Liver (tissue), 3 donors: ENCODE results near the gene TEX14.

Experiments used
- CTCF ChIP-seq: fragments of 150-350 bp; IDR thresholded peaks from 2 replicates; pipeline ENCODE4 v1.5.1; 2017; ENCODE audit warnings: improper control_type of control experiment, low read depth, low read length; ENCODE audit not compliant: missing input control
- EGR1 ChIP-seq, 2 donors: IDR thresholded peaks; 2 replicates each; pipeline ENCODE4 v1.6.1; 2016 to 2018; ENCODE audit warnings: antibody characterized with exemption in 2 of 2, low read depth in 2 of 2
- FOXA1 ChIP-seq: IDR thresholded peaks from 2 replicates; pipeline ENCODE4 v1.6.1; 2016; ENCODE audit warnings: antibody characterized with exemption
- FOXA2 ChIP-seq: IDR thresholded peaks from 2 replicates; pipeline ENCODE4 v1.6.1; 2016; ENCODE audit warnings: antibody characterized with exemption
- GABPA ChIP-seq, 2 donors: IDR thresholded peaks in 1 of 2; conservative IDR thresholded peaks in 1 of 2; 2 replicates each; pipeline ENCODE4 v1.6.1; 2016; ENCODE audit warnings: antibody characterized with exemption in 2 of 2, mild to moderate bottlenecking in 1 of 2, moderate library complexity in 1 of 2
- HNF4G ChIP-seq: IDR thresholded peaks from 2 replicates; pipeline ENCODE4 v1.6.1; 2016; ENCODE audit warnings: antibody characterized with exemption
- JUND ChIP-seq, 2 donors: IDR thresholded peaks; 2 replicates each; pipeline ENCODE4 v1.6.1; 2016; ENCODE audit warnings: antibody characterized with exemption in 2 of 2
- MAX ChIP-seq: IDR thresholded peaks from 2 replicates; pipeline ENCODE4 v1.6.1; 2016; ENCODE audit warnings: antibody characterized with exemption
- RAD21 ChIP-seq, 2 donors: IDR thresholded peaks; 2 replicates each; pipeline ENCODE4 v1.6.1; 2016; ENCODE audit warnings: antibody characterized with exemption in 2 of 2, mild to moderate bottlenecking in 2 of 2
- SP1 ChIP-seq: IDR thresholded peaks from 2 replicates; pipeline ENCODE4 v1.6.1; 2018; ENCODE audit warnings: antibody characterized with exemption, mild to moderate bottlenecking
- ZBTB33 ChIP-seq: IDR thresholded peaks from 2 replicates; pipeline ENCODE4 v1.6.1; 2016; ENCODE audit warnings: antibody characterized with exemption
- TF ChIP-seq, protein P1 (sequence below): IDR thresholded peaks from 2 replicates; pipeline ENCODE4 v1.6.1; 2016; ENCODE audit warnings: antibody characterized with exemption
- TF ChIP-seq, protein P2 (sequence below): IDR thresholded peaks from 2 replicates; pipeline ENCODE4 v1.6.1; 2016; ENCODE audit warnings: antibody characterized with exemption, mild to moderate bottlenecking
- donor health status: healthy.
- donor health status: healthy.

GRCh38 chr17:58568044-58568799 lies 123.6 kb downstream of the TEX14 start:
- TF ChIP-seq CTCF (no peak), FOXA1 (no peak), MAX (no peak), JUND (IDR thresholded peaks at IDR 0.05) (no peak), ZBTB33 (no peak), RAD21 (IDR thresholded peaks at IDR 0.05) (no peak), EGR1 (IDR thresholded peaks at IDR 0.05; ENCODE audit: low read depth in 2 of 2) (no peak), SP1 (no peak), GABPA (IDR thresholded peaks at IDR 0.05 in 1 of 2, conservative IDR thresholded peaks at IDR 0.05 in 1 of 2) (no peak), HNF4G (no peak), FOXA2 (no peak)
- TF ChIP-seq, protein P1, sequence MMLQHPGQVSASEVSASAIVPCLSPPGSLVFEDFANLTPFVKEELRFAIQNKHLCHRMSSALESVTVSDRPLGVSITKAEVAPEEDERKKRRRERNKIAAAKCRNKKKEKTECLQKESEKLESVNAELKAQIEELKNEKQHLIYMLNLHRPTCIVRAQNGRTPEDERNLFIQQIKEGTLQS, result no peak
- TF ChIP-seq, protein P2, sequence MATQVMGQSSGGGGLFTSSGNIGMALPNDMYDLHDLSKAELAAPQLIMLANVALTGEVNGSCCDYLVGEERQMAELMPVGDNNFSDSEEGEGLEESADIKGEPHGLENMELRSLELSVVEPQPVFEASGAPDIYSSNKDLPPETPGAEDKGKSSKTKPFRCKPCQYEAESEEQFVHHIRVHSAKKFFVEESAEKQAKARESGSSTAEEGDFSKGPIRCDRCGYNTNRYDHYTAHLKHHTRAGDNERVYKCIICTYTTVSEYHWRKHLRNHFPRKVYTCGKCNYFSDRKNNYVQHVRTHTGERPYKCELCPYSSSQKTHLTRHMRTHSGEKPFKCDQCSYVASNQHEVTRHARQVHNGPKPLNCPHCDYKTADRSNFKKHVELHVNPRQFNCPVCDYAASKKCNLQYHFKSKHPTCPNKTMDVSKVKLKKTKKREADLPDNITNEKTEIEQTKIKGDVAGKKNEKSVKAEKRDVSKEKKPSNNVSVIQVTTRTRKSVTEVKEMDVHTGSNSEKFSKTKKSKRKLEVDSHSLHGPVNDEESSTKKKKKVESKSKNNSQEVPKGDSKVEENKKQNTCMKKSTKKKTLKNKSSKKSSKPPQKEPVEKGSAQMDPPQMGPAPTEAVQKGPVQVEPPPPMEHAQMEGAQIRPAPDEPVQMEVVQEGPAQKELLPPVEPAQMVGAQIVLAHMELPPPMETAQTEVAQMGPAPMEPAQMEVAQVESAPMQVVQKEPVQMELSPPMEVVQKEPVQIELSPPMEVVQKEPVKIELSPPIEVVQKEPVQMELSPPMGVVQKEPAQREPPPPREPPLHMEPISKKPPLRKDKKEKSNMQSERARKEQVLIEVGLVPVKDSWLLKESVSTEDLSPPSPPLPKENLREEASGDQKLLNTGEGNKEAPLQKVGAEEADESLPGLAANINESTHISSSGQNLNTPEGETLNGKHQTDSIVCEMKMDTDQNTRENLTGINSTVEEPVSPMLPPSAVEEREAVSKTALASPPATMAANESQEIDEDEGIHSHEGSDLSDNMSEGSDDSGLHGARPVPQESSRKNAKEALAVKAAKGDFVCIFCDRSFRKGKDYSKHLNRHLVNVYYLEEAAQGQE, result no peak
